Activated CD4-positive, alpha-beta T cell treated with anti-CD3 and anti-CD28 coated beads, Interleukin-10, Interleukin-2, amounts not matched to agents 100 ng/mL and 50 ng/mL, durations not matched to agents 16 hours and 8 hours (primary cell): Measurements from ENCODE around the gene TRIM50.
"Not testable (repeated sequence)": the region's sequence is repeated elsewhere in the genome, so short reads cannot be mapped to it uniquely, and the experiment has no call there.

ENCODE experiments used
- DNase-seq: peaks from one replicate; pipeline ENCODE4 v3.0.0-alpha.2; 2020

Gene TRIM50

DNA sequence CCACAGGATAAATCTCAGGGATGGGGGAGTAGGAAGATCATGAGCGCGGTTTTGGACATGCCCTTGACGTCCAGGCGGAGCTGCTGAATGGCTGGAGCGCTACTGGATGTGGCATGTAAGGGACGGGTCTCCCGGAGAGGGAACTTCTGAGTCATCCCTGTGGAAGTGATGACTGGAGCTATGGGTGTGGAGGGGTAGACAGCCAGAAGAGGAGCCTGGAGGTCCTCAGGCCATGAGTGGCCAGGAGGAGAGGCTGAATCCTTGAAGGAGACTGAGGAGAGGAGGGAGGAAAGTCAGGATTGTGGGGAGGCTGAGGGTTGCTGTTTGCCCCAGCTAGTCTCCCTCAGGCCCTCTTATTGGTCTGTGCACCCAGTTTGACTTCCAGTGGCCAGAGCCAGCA is 16.5 kb downstream of the TRIM50 start:
- not testable (repeated sequence) for DNase-seq

DNA sequence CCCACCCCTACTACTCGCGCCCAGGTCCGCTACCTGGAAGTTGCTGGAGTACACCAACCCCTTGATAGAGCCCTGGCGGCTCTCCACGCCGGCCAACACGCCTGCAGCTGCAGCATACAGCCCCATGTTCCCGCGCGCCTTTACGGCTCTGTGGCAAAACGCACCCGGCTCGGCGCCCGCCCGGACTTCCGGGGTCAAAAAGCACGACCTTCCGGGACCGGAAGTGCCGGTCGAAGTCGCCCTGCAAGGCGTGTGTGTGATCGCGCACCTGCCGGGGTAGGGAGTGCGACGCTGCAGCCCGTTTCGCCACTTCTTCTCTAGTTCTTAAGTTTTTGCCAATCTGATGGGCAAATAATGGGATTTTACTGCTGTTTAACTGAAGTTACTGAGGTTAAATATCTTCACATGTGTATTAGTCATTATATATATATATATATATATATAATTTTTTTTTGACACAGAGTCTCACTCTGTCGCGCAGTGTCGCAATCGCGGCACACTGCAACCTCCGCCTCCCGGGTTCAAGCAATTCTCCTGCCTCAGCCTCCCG is 19.1 kb downstream of the TRIM50 start, which contains the start of gene NSUN5:
Gene NSUN5 (minus strand): TSS at position 162 of the 550 bp plus-strand sequence. CDS start 36 bp downstream, at position 126.
- peak; percentile 95 for DNase-seq

DNA sequence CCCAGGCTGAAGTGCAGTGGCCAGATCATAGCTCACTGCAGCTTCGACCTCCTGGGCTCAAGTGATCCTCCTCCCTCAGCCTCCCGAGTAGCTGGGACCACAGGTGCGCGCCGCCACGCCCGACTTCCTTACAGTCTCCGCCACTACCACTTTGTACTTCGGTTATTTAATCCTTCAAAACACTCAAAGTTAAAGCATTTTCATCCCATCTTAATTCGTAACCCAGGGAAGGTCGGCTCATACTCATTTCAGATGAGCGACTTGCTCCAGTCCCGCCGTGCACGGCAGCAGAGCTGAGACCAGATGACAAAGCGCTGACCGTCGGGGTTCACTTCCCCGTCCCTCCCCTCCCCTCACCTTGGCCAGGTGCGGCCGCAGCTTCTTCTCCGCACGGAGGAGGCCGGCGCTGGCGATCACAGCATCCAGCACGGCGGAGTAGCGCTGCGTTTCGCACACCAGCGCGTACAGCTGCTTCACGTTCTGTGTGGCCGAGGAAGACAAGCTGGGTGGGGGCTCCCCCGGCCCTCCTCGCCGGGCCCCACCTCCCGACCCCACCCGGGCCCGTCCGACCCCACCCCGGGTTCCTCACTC is 19.7 kb downstream of the TRIM50 start:
- DNase-seq, result no peak

DNA sequence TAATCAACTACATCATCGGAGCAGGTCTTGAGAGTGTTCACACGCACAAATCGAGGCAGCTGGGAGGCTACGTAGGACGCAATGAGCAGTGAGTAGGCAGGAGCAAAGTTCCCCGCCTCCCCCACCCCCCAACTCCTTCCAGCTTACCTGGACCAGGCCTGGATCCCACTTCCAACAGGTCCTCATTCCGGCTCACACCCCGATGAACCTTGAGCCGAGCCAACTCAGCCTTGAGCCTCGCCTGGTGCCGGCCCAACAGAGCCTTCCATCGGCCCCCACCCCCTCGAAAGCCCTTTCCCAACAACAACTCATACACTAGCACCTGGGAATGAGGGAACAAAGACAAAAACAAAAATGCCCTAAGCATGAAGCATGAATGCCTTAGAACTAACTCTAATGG is 20.4 kb downstream of the TRIM50 start:
- DNase-seq, result no peak

DNA sequence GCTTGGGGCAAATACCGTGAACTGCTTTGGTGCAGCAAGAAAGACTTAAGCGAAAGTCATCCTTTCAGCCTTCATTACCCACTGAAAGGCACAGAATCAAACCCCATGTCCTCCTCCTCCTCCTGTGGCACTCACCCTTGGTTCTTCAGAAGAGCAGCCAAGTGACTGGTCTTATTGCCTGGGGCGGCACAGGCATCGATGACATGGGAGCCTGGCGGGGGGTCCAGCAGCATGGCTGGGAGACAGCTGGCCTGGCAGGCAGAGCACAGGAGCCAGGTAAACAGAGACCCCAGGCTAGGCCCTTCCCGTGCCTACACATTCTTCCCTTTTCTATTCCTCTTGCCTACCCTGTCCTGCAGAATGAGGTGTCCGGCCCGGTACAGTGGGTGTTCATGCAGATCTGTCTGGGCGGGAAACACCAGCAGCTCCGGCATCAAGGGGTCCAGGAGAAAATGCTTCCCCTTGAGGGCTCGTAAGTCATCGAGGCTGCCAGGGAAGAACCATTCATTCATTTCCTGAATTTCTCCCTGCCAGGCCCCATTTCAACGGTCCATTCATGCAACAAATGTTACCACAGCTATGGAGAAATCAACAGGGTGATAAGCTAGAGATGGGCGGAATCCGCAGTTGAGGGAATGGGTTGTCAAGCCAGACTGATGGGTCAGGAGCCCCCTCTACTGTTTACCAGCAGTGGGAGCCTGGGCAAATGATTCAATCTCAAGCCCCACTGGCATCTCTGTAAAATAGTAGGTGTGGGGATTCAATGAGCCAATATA is 23.1 kb downstream of the TRIM50 start:
- DNase-seq, result not testable (repeated sequence)

DNA sequence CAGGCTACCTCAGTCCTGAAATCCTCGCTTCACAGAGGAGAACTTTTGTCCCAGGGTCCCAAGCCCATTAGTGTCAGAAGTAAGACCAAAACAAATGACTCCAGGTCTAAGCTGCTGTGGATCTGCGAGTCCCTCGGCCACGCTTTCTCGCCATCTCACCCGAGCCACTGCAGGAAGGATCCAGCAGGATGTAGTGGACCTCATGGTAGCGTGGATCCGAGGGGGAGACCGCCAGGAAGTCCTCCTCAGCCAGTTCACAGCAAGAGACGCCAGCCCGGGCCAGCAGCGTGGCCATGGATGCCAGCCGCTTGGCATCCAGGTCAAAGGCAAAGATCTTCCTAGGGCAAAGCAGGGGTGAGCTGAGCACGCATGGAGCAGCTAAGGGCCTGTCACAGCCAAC is 23.8 kb downstream of the TRIM50 start:
- DNase-seq, result no peak

DNA sequence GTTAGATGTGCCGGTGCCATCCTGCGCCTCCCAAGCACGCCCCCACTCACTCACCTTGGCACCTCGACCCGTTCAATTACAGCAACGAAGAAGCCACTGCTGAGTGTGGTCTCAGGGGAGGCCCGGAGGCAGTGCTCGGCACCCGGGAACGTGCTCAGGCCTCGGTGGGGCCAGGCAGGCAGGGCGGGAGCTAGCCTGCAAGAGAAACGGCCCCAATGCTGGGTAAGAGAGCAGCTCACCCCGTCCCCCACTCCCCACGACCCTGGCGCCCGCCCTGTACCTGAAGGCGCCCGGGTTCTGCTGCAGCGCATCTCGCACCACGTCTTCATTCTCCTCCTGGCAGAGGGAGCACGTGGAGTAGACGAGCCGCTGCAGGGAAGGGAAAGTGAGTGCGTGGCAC is 24.3 kb downstream of the TRIM50 start:
- DNase-seq, result no peak

DNA sequence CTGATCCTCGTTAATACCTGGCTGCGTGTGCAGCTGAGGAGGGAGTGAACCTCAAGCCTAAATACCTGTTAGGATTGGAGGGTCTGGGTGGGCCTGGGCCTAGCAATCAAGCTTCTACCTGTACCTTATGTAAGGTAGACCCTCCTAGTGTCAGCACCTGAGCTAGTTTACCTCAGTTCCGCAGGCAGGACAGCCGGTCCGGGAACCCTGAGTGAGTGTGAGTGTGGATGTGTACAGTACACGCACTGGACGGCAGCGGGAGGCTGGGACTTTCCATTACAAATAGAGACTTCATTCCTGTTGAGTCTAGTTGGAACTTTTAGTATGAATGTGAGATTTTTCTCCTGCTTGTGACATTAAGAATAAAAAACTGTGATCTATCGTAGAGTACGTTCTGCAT is 25.0 kb downstream of the TRIM50 start:
- DNase-seq, result not testable (repeated sequence)

DNA sequence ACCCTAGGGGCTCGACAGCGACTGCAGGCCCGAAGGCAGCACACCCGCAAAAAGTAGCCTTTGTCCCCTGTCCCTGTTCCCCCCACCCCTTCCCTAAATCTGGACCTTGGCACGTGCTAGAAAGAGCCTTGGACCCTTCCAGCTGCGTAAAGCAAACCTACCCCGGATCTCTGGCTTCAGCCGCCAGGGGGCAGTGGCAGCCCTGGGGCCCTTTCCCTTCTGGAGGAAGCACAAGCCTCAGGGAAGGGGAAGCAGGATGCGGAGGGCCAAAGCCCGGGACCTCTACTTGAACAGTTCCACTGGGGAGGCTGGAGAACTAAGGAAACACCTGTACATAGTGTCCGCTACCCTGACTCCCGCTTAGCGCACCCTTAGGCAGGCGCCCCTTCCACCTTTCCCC is 26.8 kb downstream of the TRIM50 start:
- not testable (repeated sequence) for DNase-seq

DNA sequence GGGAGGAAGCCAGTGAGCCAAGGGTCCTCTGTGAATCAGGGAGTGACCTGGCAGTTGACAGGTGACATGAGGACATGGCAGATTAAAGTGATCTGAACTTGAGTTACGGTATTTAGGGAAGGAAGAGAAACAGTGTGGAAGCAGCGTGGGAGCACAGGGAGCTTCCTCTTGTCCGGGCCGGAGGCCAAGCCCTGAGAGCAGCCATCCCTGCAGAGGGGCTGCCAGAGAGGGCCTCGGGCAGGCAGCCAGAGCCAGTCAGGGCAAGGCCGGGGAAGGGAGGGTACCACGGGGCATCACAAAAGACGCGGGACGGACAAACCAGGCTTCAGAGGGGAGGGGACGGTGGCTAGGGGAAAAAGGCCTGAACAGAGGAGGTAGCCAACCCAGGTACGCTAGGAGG is 28.1 kb downstream of the TRIM50 start:
- not testable (repeated sequence) for DNase-seq

DNA sequence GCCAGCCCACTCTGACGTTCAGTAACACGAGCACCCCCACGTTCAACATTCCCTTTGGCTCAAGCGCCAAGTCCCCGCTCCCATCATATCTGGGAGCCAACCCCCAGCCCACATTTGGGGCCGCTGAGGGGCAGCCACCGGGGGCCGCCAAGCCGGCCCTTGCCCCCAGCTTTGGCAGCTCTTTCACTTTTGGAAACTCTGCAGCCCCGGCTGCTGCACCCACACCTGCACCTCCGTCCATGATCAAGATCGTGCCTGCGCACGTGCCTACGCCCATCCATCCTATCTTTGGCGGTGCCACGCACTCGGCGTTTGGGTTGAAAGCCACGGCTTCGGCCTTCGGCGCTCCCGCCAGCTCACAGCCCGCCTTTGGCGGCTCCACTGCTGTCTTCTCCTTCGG is 30.2 kb downstream of the TRIM50 start:
- not testable (repeated sequence) for DNase-seq

DNA sequence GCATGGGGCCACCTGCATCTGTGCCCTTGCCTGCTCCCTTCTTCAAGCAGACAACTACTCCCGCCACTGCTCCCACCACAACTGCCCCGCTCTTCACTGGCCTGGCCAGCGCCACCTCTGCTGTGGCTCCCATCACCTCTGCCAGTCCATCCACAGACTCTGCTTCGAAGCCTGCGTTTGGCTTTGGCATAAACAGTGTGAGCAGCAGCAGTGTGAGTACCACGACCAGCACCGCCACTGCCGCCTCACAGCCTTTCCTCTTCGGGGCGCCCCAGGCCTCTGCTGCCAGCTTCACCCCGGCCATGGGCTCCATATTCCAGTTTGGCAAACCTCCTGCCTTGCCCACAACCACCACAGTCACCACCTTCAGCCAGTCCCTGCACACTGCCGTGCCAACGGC is 30.6 kb downstream of the TRIM50 start:
- not testable (repeated sequence) for DNase-seq

DNA sequence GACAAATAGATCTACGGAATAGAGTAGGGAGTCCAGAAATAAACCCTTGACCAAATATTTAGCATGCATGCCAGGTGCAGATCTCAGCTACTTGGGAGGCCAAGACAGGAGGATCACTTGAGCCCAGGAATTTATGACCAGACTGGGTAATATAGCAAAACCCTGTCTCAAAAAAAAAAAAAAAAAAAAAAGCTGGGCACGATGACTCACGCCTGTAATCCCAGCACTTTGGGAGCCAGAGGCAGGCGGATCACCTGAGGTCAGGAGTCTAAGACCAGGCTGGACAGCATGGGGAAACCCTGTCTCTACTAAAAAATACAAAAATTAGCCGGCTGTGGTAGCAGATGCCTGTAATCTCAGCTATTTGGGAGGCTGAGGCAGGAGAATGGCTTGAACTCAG is 50.7 kb downstream of the TRIM50 start:
- not testable (repeated sequence) for DNase-seq

DNA sequence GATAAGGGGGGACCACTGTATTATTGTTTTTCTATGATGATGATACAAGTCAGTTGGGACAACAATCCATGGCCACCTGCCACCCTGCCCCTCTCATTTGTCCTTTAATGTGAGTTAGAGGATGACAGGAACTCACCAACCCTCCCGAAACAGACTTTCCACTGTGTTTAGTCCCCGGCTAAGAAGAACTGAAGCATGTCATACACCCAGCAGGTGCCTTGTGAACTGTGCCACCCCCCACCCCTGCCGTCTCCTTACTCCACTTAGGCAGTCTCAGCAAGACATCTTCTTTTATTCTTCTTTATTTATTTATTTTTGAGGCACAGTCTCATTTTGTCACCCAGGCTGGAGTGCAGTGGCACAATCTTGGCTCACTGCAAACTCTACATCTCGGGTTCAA is 60.1 kb downstream of the TRIM50 start:
- DNase-seq, result not testable (repeated sequence)

DNA sequence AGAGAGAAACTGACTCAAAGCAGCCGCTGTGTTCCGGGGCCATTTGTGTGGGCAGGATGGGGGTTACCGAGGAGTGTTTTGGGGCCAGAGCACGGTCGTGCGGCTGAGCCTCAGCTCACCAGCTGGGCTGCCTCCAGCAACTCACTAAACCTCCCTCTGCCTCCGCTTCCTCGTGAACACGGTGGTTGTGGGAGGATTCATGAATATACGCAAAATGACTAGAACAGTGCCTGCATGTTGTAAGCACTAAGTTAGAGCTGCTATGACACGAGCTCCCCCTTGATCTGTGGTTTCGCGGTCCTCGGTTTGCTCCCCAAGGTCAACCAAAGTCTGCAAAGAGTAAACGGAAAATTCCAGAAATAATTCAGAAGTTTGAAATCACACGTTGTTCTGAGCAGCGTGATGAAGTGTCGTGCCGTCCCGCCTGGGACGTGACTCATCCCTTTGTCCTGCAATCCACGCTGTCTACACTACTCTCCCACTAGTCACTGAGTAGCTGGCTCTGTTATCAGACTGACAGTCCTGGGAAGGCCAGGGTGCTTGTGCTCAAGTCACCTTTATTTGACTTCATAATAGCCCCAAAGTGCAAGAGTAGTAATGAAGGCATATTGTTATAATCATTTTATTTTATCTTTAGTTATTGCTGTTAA is 61.0 kb downstream of the TRIM50 start:
- not testable (repeated sequence) for DNase-seq
